K562 treated with DMSO at 1 percent for 24 hours (cell line): ENCODE data around the gene DOK4. TPM values are rescaled to one million over a fixed set of nuclear protein-coding genes. Genes with fewer than 3 reads are reported as not detected.

Experiments used
- total RNA-seq: library from RNA; unstranded; fragments of 300-600 nt; gene quantifications from 2 replicates; pipeline ENCODE4 v1.2.3, GENCODE V29; 2022; ENCODE audit warnings: low read depth; ENCODE audit not compliant: insufficient read depth

Gene DOK4
- 12.2 and 15.0 TPM in 2 replicates for total RNA-seq

GRCh38 chr16:57485916-57486857 is at the start of gene DOK4:
TSS of gene DOK4 (minus strand) at chr16:57486493. CDS start at chr16:57479507, 6,986 bp downstream.

GRCh38 chr16:57462209-57462977 is 23.9 kb downstream of the DOK4 start, which contains the start of gene POLR2C:
TSS of gene POLR2C (plus strand) at chr16:57462679. CDS start at chr16:57462725, 46 bp downstream.

GRCh38 chr16:57447186-57447962 is 38.9 kb downstream of the DOK4 start, which contains the start of the genes CIAPIN1 and COQ9:
TSS of gene CIAPIN1 (minus strand) at chr16:57447385. CDS start at chr16:57440928, 6,457 bp downstream.
TSS of gene COQ9 (plus strand) at chr16:57447479. CDS start at chr16:57447506, 27 bp downstream.

Other genes with a start within 250 kb of the DOK4 start
- gene ARL2BP, start 241.2 kb downstream of the DOK4 start, total RNA-seq, result 39.0 and 40.9 TPM in 2 replicates
- 1.4 and 1.7 TPM in 2 replicates for gene PLLP, start 201.8 kb downstream of the DOK4 start, total RNA-seq
- not detected in 2 replicates for gene CCL22, start 127.7 kb downstream of the DOK4 start, total RNA-seq
- 0.12 TPM in 1 of 2 replicates, not detected in the other for gene CX3CL1, start 114.0 kb downstream of the DOK4 start, total RNA-seq
- gene CCL17, start 81.7 kb downstream of the DOK4 start, total RNA-seq, result not detected in 2 replicates
- 47.5 and 50.9 TPM in 2 replicates for gene CIAPIN1, start 39.1 kb downstream of the DOK4 start, total RNA-seq
- 60.0 and 62.5 TPM in 2 replicates for gene COQ9, start 39.0 kb downstream of the DOK4 start, total RNA-seq
- gene POLR2C, start 23.8 kb downstream of the DOK4 start, total RNA-seq, result 105 and 107 TPM in 2 replicates
- 6.8 and 7.7 TPM in 2 replicates for gene CCDC102A, start 50.1 kb upstream of the DOK4 start, total RNA-seq
- gene ADGRG5, start 56.1 kb upstream of the DOK4 start, total RNA-seq, result 0.35 and 0.56 TPM in 2 replicates
- gene ADGRG1, start 142.1 kb upstream of the DOK4 start, total RNA-seq, result 0.41 and 0.95 TPM in 2 replicates
- gene ADGRG3, start 181.8 kb upstream of the DOK4 start, total RNA-seq, result 1.0 and 2.5 TPM in 2 replicates
- 1.6 TPM in 2 replicates for gene DRC7, start 208.3 kb upstream of the DOK4 start, total RNA-seq
- 52.8 and 55.4 TPM in 2 replicates for gene KATNB1, start 249.3 kb upstream of the DOK4 start, total RNA-seq